Jurkat, Clone E6-1 (cell line): Measurements from ENCODE around the gene PTBP1.
"Not testable (repeated sequence)": the region's sequence is repeated elsewhere in the genome, so short reads cannot be mapped to it uniquely, and the experiment has no call there.

ENCODE experiments used
- DNase-seq: peaks from one replicate; pipeline ENCODE4 v3.0.0-alpha.2; 2011; ENCODE audit warnings: low read depth, low spot score
- H3K4me3 ChIP-seq: 2 replicates; pipeline ENCODE4 v1.5.1; 2011; ENCODE audit warnings: mild to moderate bottlenecking, low read length, control low read depth, moderate library complexity

PTBP1 gene

DNA sequence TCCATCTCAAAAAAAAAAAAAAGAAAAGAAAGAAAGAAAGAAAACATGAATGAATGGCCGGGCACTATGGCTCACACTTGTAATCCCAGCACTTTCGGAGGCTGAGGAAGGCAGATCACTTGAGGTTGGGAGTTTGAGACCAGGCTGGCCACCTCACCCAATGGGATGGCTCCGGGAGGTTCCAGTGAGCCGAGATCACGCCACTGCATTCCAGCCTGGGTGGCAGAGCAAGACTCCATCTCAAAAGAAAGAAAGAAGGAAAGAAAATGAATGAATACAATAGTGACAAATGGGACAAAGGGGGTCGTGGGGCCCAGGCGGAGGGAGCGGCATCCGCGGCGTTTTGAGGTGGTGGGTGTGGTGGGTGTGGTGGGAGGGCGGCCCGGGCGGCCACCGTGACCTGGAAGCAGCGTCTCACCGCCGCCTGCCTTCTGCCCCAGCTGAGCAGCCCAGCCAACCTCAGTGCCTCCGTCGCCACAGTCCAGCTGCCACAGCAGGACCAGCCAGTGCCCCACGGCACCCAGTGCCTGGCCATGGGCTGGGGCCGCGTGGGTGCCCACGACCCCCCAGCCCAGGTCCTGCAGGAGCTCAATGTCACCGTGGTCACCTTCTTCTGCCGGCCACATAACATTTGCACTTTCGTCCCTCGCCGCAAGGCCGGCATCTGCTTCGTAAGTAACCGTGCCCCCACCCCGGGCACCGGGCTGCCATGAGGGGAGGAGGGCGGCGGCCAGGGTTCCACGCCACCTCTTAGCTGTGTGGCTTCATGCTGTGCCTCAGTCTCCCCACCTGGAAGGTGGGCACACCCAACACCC, 48.7 kb downstream of the PTBP1 start:
- no peak for DNase-seq
- H3K4me3 ChIP-seq, result no peak overlapping the region

DNA sequence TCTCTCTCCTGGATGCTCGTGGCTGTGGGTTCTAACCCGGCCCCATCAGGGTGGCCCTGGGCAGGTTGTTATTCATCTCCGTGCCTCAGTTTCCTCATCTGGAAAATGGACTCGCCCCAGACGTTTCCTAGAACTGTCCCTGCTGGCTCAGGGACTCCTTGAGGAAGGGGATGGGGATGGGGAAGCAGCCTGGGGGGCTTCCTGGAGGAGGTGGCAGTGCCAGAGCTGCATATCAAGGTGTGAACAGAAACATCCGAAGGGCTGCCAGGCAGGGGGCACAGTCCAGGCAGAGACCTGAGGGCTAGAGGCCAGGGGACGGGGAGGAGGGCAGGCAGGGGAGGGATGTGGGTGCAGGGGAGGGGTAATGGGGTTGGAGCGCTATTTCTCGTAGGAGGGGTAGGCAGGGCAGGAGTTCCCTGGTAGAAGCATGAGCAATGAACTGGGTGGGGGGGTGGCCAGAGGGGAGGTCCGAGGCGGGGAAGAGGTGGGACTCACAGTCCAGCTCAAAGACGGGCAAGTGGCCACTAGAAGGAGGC, 51.2 kb downstream of the PTBP1 start:
- no peak overlapping the region for H3K4me3 ChIP-seq

DNA sequence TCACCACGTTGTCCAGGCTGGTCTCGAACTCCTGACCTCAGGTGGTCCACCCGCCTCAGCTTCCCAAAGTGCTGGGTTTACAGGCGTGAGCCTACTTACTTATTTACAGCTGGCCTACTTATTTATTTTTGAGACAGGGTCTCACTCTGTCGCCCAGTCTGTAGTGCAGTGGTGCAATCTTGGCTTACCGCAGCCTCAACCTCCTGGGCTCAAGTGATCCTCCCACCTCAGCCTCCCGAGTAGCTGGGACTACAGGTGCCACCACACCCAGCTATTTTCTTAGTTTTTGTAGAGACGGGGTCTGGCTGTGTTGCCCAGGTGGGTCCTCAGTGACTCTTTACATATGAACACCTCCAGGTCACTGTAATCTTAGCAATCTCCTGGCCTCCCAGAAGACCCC, 51.9 kb downstream of the PTBP1 start:
- DNase-seq, H3K4me3 ChIP-seq: not testable (repeated sequence)

More for the DNA sequence above, 51.2 kb downstream of the PTBP1 start:
- DNase-seq, result no peak

DNA sequence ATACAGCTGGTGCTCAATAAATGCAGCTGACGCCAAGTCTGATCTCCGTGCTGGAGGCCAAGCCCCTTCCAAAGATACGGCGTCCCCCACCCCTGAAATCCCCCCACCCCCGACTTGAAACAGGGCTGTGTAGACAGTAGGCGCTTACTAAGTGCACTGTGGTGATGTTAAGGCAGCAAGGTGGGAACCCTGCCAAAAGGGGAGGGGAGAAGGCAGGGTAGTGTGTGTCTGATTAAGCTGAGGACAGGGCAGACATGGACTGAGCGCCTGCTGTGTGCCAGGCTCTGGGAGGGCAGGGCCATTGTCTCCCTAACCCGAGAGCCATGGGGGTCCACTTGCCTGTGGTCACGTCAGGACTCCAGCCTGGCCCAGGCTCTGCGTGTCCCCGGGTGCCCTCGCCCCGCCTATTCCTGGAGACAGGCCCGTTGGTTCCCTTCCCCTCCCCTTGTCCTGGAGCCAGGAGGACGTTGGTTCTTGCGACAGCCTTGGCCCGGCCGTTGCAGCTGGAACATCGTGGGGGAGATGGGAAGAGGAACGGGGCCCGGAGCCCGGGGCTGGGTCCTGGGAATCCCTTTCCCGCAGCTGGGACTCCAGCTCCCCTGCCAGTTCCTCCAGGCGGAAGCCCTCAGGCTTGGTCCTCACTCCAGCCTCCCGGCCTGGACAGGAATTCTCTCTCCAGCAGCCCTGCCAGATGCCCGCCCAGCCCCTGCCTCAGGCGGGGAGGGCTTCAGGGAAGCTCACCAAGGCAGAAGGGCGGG, 53.1 kb downstream of the PTBP1 start:
- H3K4me3 ChIP-seq, result no peak overlapping the region
- no peak for DNase-seq

DNA sequence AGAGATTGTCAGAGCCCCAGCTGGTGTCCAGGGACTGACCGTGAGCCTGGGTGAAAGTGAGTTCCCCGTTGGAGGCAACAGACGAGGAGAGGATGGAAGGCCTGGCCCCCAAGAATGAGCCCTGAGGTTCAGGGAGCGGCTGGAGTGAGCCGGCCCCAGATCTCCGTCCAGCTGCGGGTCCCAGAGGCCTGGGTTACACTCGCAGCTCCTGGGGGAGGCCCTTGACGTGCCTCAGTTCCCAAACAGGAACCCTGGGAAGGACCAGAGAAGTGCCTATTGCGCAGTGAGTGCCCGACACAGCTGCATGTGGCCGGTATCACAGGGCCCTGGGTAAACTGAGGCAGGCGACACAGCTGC, 53.7 kb downstream of the PTBP1 start:
- H3K4me3 ChIP-seq, result no peak overlapping the region
- no peak for DNase-seq

DNA sequence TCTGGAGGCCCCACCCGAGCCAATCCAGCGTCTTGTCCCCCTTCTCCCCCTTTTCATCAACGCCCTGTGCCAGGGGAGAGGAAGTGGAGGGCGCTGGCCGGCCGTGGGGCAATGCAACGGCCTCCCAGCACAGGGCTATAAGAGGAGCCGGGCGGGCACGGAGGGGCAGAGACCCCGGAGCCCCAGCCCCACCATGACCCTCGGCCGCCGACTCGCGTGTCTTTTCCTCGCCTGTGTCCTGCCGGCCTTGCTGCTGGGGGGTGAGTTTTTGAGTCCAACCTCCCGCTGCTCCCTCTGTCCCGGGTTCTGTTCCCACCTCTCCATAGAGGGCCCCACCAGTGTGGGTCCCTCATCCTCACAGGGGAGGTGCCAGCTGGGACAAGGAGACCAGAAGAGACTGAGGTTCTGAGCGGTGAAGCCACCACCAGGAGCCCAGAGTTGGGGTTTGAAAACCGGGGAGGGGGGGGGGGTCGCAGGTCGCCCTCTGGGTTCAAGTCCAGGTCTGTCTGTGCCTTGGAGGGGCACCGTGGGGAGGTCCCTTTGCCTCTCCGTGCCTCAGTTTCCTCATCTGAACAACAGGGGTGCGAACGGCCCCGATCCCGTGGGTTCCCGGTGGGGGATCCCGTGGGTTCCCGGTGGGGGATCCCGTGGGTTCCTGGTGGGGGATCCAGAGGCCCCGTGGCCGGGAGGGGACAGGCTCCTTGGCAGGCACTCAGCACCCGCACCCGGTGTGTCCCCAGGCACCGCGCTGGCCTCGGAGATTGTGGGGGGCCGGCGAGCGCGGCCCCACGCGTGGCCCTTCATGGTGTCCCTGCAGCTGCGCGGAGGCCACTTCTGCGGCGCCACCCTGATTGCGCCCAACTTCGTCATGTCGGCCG, 55.1 kb downstream of the PTBP1 start, which contains the start of gene ELANE:
ELANE (plus strand) TSS at position 168 of the 878 bp plus-strand sequence; CDS start at position 194, 26 bp downstream.
- DNase-seq, result no peak
- H3K4me3 ChIP-seq, result no peak within 1 kb of the TSS

DNA sequence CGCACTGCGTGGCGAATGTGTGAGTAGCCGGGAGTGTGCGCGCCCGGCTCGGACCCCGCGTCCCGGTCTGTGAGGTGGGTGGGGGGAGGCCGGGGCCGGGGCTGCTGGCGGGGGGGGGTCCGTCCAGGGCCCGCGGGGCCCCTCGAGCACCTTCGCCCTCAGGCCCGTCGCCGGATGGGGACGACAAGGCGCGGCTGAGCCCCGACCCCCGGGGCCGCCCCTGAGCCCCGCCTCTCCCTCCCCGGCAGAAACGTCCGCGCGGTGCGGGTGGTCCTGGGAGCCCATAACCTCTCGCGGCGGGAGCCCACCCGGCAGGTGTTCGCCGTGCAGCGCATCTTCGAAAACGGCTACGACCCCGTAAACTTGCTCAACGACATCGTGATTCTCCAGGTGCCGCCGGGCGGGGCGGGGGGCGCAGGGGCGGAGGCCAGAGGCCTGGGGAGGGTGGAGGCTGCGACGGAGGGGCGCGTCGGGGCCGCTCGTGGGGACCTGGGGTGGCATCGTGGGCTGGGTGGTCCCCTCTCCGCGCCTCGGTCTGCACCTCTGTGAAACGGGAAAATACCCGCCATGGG, 55.8 kb downstream of the PTBP1 start:
- no peak overlapping the region for H3K4me3 ChIP-seq
- DNase-seq, result no peak

DNA sequence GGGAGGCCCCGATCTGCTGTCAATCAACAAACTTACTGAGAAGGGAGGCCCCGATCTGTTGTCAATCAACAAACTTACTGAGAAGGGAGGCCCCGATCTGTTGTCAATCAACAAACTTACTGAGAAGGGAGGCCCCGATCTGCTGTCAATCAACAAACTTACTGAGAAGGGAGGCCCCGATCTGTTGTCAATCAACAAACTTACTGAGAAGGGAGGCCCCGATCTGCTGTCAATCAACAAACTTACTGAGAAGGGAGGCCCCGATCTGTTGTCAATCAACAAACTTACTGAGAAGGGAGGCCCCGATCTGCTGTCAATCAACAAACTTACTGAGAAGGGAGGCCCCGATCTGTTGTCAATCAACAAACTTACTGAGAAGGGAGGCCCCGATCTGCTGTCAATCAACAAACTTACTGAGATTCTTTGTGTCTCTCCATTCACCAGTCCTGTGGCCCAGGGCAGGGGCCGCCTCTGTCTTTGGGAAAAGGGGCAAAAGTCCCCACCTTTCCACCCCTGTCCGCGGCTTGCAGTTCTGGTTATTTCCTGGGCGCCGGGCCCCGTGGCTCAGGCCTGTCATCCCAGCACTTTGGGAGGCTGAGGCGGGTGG, 56.5 kb downstream of the PTBP1 start:
- DNase-seq, H3K4me3 ChIP-seq: not testable (repeated sequence)

DNA sequence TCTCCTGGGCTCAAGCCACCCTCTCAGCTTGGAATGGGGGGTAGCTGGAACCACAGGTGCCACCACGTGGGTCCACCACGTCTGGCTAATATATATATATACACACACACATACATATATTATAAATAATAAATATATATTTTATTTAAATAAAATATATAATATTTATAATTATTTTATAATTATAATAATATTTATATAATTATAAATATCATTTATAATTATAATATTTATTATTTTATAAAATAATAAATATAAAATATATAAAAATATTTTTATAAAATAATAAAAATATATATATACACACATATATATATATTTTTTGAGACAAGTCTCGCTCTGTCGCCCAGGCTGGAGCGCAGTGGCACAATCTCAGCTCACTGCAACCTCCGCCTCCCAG, 57.3 kb downstream of the PTBP1 start:
- no peak for DNase-seq
- no peak overlapping the region for H3K4me3 ChIP-seq

DNA sequence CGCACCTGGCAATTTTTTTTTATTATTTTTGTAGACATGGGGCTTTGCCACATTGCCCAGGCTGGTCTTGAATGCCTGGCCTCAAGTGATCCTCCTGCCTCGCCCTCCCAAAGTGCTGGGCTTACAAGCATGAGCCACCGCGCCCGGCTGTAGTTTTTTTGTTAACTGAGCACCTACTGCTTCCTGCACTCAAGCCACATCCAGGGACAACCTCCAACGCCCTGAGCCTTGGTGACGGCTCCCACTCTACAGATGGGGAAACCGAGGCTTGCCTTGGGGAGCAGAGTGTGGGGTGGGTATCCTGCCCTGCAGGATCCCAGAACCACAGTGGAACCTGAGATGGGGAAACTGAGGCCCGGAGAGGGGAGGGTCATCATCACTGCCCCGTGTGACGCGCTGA, 57.9 kb downstream of the PTBP1 start:
- no peak overlapping the region for H3K4me3 ChIP-seq
- DNase-seq, result no peak

DNA sequence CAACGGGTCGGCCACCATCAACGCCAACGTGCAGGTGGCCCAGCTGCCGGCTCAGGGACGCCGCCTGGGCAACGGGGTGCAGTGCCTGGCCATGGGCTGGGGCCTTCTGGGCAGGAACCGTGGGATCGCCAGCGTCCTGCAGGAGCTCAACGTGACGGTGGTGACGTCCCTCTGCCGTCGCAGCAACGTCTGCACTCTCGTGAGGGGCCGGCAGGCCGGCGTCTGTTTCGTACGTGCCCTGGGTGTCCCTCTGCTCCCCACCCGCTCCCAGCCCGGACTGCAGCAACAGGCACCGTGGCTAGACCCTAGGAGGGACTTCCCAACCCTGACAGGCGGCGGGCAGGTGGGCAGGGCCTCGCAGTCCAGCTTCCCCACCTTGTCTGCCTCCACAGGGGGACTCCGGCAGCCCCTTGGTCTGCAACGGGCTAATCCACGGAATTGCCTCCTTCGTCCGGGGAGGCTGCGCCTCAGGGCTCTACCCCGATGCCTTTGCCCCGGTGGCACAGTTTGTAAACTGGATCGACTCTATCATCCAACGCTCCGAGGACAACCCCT, 58.4 kb downstream of the PTBP1 start:
- no peak overlapping the region for H3K4me3 ChIP-seq
- DNase-seq, result no peak

DNA sequence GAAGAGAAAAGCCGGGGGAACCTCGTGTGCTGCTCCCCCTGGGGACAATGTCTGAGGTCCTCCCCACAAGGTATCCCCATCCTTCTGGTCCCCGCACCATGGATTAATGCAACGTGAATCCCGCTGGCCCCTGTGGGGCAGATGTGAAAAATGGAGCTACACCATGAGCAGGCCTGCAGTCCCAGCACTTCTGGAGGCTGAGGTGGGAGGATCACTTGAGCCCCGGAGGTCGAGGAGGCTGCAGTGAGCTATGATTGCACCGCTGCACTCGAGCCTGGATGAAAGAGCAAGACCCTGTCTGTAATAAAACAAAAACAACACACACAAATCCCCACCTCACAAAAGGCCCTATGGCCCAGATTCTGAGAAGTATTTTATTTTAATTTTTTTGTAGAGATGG, 61.0 kb downstream of the PTBP1 start:
- H3K4me3 ChIP-seq, result no peak overlapping the region
- no peak for DNase-seq

DNA sequence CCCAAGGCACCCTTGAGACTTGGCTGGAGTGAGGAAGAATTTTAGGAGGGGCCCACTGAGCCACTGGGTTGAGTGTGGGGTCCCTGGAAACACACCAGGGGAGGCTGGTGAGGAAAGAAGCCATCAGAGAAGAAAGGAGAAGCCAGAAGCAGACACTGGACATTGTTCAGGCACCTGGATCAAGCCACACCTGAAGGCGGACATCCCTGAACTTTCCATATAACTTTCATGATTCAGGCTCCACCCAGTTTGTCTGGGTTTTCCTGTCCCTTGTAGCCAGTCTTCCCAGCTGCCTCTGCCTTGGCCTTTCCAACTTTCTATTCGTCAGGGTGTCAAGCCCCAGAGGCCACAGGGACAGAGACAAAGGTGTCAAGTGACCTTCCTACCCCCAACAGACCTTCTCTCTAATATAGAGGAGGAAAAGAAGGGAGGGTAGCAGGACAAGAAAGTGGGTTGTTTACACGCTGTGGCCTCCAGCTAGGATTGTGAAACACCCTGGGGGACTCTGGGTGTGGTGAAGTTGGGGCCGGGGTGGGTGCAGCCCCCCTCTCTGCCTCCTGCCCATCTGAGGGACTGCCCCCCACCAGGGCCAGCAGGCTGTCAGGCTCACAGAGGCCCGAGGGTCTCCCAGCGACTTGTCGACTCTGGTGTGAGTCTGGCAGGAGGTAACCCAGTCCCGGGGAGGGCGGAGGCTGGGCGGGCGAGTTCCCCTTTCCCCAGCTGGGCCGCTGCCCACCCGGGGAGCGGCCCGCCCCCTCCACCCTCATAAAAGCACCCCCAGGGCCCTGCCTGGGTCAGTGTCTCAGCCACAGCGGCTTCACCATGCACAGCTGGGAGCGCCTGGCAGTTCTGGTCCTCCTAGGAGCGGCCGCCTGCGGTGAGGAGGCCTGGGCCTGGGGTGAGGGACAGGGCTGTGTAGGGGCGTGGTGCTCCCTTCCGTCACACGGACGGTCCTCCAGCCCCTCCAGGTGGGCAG, 61.9 kb downstream of the PTBP1 start, which contains the start of gene CFD:
CFD (plus strand) TSS at position 797 of the 976 bp plus-strand sequence; CDS start at position 823, 26 bp downstream.
- H3K4me3 ChIP-seq, result peak within 1 kb of the TSS; percentile 56
- no peak for DNase-seq

DNA sequence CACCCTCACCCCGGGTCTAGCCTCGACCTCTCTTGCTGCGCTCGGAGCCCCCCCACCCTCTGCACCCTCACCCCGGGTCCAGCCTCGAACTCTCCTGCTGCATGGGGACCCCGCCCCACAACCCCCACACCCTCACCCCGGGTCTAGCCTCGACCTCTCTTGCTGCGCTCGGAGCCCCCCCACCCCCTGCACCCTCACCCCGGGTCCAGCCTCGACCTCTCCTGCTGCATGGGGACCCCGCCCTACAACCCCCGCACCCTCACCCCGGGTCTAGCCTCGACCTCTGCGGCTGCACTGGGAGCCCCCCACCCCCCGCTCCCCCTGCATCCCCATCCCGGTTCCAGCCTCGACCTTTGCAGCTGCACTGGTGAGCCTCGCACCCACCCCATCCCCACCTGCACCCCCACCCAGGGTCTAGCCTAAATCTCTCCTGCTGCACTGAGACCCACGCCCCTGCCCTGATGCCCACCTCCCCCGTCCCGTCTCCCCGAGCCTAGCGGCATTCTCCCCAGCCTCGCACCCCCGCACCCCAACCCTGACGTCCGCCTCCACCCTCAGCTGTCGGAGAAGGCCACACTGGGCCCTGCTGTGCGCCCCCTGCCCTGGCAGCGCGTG, 64.0 kb downstream of the PTBP1 start:
- peak overlapping the region; percentile 56 for H3K4me3 ChIP-seq
- DNase-seq, result no peak
